Measurements from ENCODE around the gene CHTF18. TPM values are rescaled to one million over a fixed set of nuclear protein-coding genes. Genes with fewer than 3 reads are reported as not detected.

CHTF18 gene
- polyA plus RNA-seq, 1 donor (not counting 4 experiments of a cell fraction or from before 2014, with no cell fraction given), result 5.7 TPM

- H3K27me3 ChIP-seq (ENCODE audit: control insufficient read depth, extremely low read depth, insufficient read depth, low read length), result peaks cover 44% of the 10 kb centered on the region
These were observed 14.7 kb downstream of the CHTF18 start for GRCh38 chr16:802914-803753.

GRCh38 chr16:803754-804080 is 15.3 kb downstream of the CHTF18 start:
- Histone ChIP-seq H3K9me3 (ENCODE audit: control insufficient read depth, low read depth, low read length) (no peaks in the 10 kb centered on the region), H3K4me3 (ENCODE audit: control insufficient read depth in 2 of 3, extremely low read depth in 1 of 3, insufficient read depth in 2 of 3, low read depth in 1 of 3, low read length in 3 of 3) (no peak overlapping the region), H3K27ac (ENCODE audit: control insufficient read depth, insufficient read depth, low read length) (no peak overlapping the region), H2AFZ (ENCODE audit: control insufficient read depth, low read length) (no peak overlapping the region), H3K9me1 (ENCODE audit: control insufficient read depth, extremely low read depth, insufficient read depth, low read length) (no peaks in the 10 kb centered on the region), H3K9ac (ENCODE audit: control insufficient read depth, extremely low read depth, insufficient read depth, low read length) (no peak overlapping the region), H3K4me1 (ENCODE audit: control insufficient read depth, extremely low read depth, insufficient read depth, low read length) (no peaks in the 10 kb centered on the region), H3K4me2 (ENCODE audit: control insufficient read depth, extremely low read depth, insufficient read depth, low read depth, low read length) (no peak overlapping the region), H3K27me3 (ENCODE audit: control insufficient read depth, extremely low read depth, insufficient read depth, low read length) (peaks cover 44% of the 10 kb centered on the region), H3K36me3 (ENCODE audit: control insufficient read depth in 2 of 2, extremely low read depth in 1 of 2, insufficient read depth in 2 of 2, low read length in 2 of 2) (no peaks in the 10 kb centered on the region), H3K79me2 (ENCODE audit: control insufficient read depth, insufficient read depth, low read length) (no peaks in the 10 kb centered on the region), H4K20me1 (ENCODE audit: control insufficient read depth, extremely low read depth, insufficient read depth, low read length) (peaks cover 2% of the 10 kb centered on the region)
- no peak for DNase-seq (ENCODE audit: low read depth, low spot score)
- dilution Hi-C loops (cut with MboI; ENCODE audit: extremely low pct_ligation_motif_present, low sequenced_read_pairs), result no loop called here
- FAIRE-seq, result no peak
- TF ChIP-seq CTCF (optimal IDR thresholded peaks at IDR 0.05 in 1 of 3, IDR thresholded peaks at IDR 0.05 in 1 of 3, conservative IDR thresholded peaks at IDR 0.05 in 1 of 3; ENCODE audit: extremely low read depth in 1 of 3, insufficient read depth in 2 of 3, low read length in 3 of 3), result no peak
- TF ChIP-seq EZH2 (IDR thresholded peaks at IDR 0.05; ENCODE audit: low read length), result no peak

More at GRCh38 chr16:802914-803753, 14.7 kb downstream of the CHTF18 start:
- Histone ChIP-seq H3K79me2 (ENCODE audit: control insufficient read depth, insufficient read depth, low read length) (no peaks in the 10 kb centered on the region), H3K36me3 (ENCODE audit: control insufficient read depth in 2 of 2, extremely low read depth in 1 of 2, insufficient read depth in 2 of 2, low read length in 2 of 2) (no peaks in the 10 kb centered on the region), H3K4me2 (ENCODE audit: control insufficient read depth, extremely low read depth, insufficient read depth, low read depth, low read length) (no peak overlapping the region), H2AFZ (ENCODE audit: control insufficient read depth, low read length) (no peak overlapping the region), H3K4me1 (ENCODE audit: control insufficient read depth, extremely low read depth, insufficient read depth, low read length) (no peaks in the 10 kb centered on the region), H3K9ac (ENCODE audit: control insufficient read depth, extremely low read depth, insufficient read depth, low read length) (no peak overlapping the region), H3K9me3 (ENCODE audit: control insufficient read depth, low read depth, low read length) (no peaks in the 10 kb centered on the region), H3K4me3 (ENCODE audit: control insufficient read depth in 2 of 3, extremely low read depth in 1 of 3, insufficient read depth in 2 of 3, low read depth in 1 of 3, low read length in 3 of 3) (no peak overlapping the region), H3K27ac (ENCODE audit: control insufficient read depth, insufficient read depth, low read length) (no peak overlapping the region), H4K20me1 (ENCODE audit: control insufficient read depth, extremely low read depth, insufficient read depth, low read length) (peaks cover 2% of the 10 kb centered on the region), H3K9me1 (ENCODE audit: control insufficient read depth, extremely low read depth, insufficient read depth, low read length) (no peaks in the 10 kb centered on the region)
- no peak for DNase-seq (ENCODE audit: low read depth, low spot score)
- dilution Hi-C loops (cut with MboI; ENCODE audit: extremely low pct_ligation_motif_present, low sequenced_read_pairs), result no loop called here
- no peak for TF ChIP-seq CTCF (optimal IDR thresholded peaks at IDR 0.05 in 1 of 3, IDR thresholded peaks at IDR 0.05 in 1 of 3, conservative IDR thresholded peaks at IDR 0.05 in 1 of 3; ENCODE audit: extremely low read depth in 1 of 3, insufficient read depth in 2 of 3, low read length in 3 of 3)
- TF ChIP-seq EZH2 (IDR thresholded peaks at IDR 0.05; ENCODE audit: low read length), result no peak
- FAIRE-seq, result no peak

All from keratinocyte (primary cell).